ENCODE data around the gene TM4SF1. TPM values are rescaled to one million over a fixed set of nuclear protein-coding genes. Genes with fewer than 3 reads are reported as not detected.

Gene TM4SF1
- total and polyA plus RNA-seq, 12 donors, result 31.5 to 164 (median 63.2) TPM

DNA sequence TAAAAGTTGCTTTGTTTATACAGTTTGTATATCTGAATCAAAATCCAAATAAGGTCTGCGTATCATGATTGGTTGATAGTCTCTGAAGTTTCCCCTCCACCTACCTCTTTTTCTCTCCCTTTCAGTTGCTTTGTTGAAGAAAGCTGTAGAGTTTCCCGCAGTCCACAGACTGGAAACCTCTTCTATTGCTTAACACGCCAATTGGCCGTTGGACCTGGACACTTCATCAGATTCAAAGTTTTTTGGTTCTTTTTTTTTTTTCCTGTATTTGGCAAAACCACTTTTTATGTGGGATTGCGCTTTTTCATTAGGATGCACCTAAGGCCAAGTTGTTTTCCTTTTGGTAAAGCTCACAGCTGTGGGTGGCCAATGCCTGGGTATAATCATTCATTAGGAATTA lies 14.5 kb upstream of the TM4SF1 start:
- TF ChIP-seq, protein P1, sequence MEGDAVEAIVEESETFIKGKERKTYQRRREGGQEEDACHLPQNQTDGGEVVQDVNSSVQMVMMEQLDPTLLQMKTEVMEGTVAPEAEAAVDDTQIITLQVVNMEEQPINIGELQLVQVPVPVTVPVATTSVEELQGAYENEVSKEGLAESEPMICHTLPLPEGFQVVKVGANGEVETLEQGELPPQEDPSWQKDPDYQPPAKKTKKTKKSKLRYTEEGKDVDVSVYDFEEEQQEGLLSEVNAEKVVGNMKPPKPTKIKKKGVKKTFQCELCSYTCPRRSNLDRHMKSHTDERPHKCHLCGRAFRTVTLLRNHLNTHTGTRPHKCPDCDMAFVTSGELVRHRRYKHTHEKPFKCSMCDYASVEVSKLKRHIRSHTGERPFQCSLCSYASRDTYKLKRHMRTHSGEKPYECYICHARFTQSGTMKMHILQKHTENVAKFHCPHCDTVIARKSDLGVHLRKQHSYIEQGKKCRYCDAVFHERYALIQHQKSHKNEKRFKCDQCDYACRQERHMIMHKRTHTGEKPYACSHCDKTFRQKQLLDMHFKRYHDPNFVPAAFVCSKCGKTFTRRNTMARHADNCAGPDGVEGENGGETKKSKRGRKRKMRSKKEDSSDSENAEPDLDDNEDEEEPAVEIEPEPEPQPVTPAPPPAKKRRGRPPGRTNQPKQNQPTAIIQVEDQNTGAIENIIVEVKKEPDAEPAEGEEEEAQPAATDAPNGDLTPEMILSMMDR (IDR thresholded peaks at IDR 0.05), result no peak
- no peak for TF ChIP-seq POLR2A (IDR thresholded peaks at IDR 0.05)
- Histone ChIP-seq H3K9me3 (replicated peaks in 1 of 3) (no peaks in the 10 kb centered on the region), H3K36me3 (replicated peaks in 1 of 2) (no peaks in the 10 kb centered on the region), H3K27ac (no peak overlapping the region), H3K27me3 (no peaks in the 10 kb centered on the region), H3K4me1 (replicated peaks in 1 of 2) (peaks cover 0 to 16% of the 10 kb centered on the region in 2 donors), H3K4me3 (no peak overlapping the region)
- no peak for DNase-seq
- intact Hi-C loops (cut with DNase I), result loop anchor here in 1 of 2 donors (5.0 kb wide), 1 partner anchor 90 kb away; no protein-coding TSS in a partner anchor
- WGBS, 4 donors, result 71 to 84% (median 82%) methylated on average over 5 of the region's 5 CpGs

DNA sequence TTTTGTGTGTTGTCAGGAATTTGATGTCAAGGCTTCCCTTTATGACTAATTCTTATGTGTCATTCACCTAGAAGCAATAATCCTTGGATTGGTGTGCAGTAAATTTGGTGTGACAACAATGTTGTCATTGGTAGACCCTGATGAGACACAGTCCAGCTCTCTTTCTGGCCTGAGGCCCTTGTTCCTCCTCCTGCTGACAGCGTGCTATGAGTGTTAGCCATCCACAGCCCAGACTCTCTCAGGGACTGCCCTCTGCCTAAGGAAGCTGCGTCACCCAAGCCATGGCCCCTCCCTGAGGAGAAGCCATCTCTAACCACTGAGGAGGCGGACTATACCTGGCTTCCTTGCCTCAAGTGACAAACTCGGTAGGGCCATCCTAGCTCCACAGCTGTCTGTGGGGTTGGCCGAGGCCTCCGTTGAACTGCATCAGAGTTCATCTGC lies 13.3 kb upstream of the TM4SF1 start:
- no peak for DNase-seq
- intact Hi-C loops (cut with DNase I), result loop anchor here in 1 of 2 donors (5.0 kb wide), 1 partner anchor 92 kb away; no protein-coding TSS in a partner anchor
- Histone ChIP-seq H3K9me3 (replicated peaks in 1 of 3) (no peaks in the 10 kb centered on the region), H3K27me3 (no peaks in the 10 kb centered on the region), H3K4me3 (no peak overlapping the region), H3K36me3 (replicated peaks in 1 of 2) (no peaks in the 10 kb centered on the region), H3K4me1 (replicated peaks in 1 of 2) (peaks cover 0 to 16% of the 10 kb centered on the region in 2 donors), H3K27ac (no peak overlapping the region)
- TF ChIP-seq POLR2A (IDR thresholded peaks at IDR 0.05), result no peak
- TF ChIP-seq, protein P1 (IDR thresholded peaks at IDR 0.05), result no peak
- 80 to 86% (median 83%) methylated on average over 2 to 6 of the region's 6 CpGs for WGBS, 4 donors

DNA sequence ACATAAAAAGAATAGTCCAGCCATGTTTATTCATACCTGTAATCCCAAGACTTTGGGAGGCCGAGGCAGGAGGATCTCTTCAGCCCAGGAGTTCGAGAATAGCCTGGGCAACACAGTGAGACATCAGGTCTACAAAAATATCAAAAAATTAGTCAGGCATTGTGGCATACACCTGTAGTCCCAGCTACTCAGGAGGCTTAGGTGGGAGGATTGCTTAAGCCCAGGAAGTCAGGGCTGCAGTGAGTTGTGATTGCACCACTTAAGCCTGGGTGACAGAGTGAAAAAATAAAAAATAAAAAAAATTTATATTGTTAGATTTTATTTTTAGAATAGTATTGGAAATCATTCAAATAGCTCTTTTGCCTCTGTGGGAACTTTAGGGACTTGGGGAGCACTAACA lies 12.8 kb upstream of the TM4SF1 start:
- H3K27ac ChIP-seq, result no peak overlapping the region
- no peak overlapping the region for H3K4me3 ChIP-seq
- intact Hi-C loops (cut with DNase I), result loop anchor here in 1 of 2 donors (5.0 kb wide), 1 partner anchor 92 kb away; no protein-coding TSS in a partner anchor
- H3K36me3 ChIP-seq (replicated peaks in 1 of 2), result no peaks in the 10 kb centered on the region
- no peaks in the 10 kb centered on the region for H3K9me3 ChIP-seq (replicated peaks in 1 of 3)
- peaks cover 0 to 16% of the 10 kb centered on the region in 2 donors for H3K4me1 ChIP-seq (replicated peaks in 1 of 2)
- no peak for DNase-seq
- TF ChIP-seq POLR2A (IDR thresholded peaks at IDR 0.05), result no peak
- TF ChIP-seq, protein P1 (IDR thresholded peaks at IDR 0.05), result no peak
- 85 to 97% (median 92%) methylated on average over 2 of the region's 2 CpGs for WGBS, 4 donors
- H3K27me3 ChIP-seq, result no peaks in the 10 kb centered on the region

DNA sequence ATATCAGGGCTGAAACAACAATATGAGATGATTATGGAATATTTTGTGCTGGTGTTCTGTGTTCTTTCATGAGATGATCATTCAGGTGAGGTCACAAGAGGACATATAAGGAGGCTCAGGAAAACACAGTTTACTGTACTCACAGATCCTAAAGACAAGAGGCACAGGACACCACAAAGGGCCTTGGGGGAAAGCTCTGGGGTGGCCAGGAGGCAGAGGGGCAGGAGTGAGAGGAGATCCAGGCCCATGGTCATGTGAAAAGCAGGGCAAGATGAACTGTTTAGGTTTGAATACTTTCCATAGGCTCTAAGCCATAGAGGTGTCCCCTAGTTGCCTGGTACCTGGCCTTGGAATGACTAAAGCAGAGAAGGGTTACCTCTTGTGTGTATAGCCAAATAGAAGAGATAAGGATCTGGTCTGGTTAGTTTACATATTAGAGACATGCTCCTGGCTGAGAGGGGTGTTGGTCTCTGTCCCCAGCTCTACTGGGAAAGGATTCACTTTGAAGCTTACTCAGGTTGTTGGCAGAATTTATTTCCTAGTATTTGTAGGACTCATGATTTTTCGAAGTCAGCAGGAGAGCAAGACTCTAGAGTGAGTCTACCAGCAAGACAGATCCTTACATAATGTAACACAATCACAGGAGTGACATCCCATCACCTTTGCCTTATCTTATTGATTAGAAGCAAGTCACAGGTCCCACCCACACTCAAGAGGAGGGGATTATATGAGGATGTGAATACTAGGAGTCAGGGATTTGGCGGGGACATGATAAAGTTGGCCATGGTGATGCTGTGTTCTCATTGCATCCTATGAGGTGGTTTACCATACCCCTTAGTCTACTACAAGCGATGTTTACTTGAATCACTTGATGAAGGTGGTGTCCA lies 11.3 kb upstream of the TM4SF1 start:
- Histone ChIP-seq H3K4me1 (replicated peaks in 1 of 2) (peaks cover 0 to 4% of the 10 kb centered on the region in 2 donors), H3K4me3 (no peak overlapping the region), H3K36me3 (replicated peaks in 1 of 2) (no peaks in the 10 kb centered on the region), H3K9me3 (replicated peaks in 1 of 3) (no peaks in the 10 kb centered on the region), H3K27me3 (no peaks in the 10 kb centered on the region), H3K27ac (no peak overlapping the region)
- WGBS, 4 donors, result 82 to 95% (median 92%) methylated on average over 3 of the region's 3 CpGs
- no peak for DNase-seq
- intact Hi-C loops (cut with DNase I), result no loop called here
- no peak for TF ChIP-seq POLR2A (IDR thresholded peaks at IDR 0.05)
- TF ChIP-seq, protein P1 (IDR thresholded peaks at IDR 0.05), result no peak
